GM23248 (cell line): ENCODE measurements around the gene RGS17. TPM values are rescaled to one million over a fixed set of nuclear protein-coding genes. Genes with fewer than 3 reads are reported as not detected.

Source experiments
- DNase-seq: peaks from one replicate; pipeline ENCODE4 v3.0.0-alpha.2; 2015
- H2AFZ ChIP-seq: fragments of 200-600 bp; sonication (generic); 2 replicates; pipeline ENCODE4 v1.6.1; 2016; ENCODE audit warnings: antibody characterized with exemption
- H3F3A ChIP-seq: fragments of 200-600 bp; sonication (generic); 2 replicates; pipeline ENCODE4 v1.6.1; 2016; ENCODE audit warnings: mild to moderate bottlenecking, antibody characterized with exemption, mixed run types; ENCODE audit not compliant: insufficient read depth
- H3K27ac ChIP-seq: fragments of 200-600 bp; sonication (generic); 2 replicates; pipeline ENCODE4 v1.5.1; 2016; ENCODE audit warnings: mild to moderate bottlenecking
- H3K27me3 ChIP-seq: fragments of 200-600 bp; sonication (generic); replicated peaks from 2 replicates; pipeline ENCODE4 v1.6.1; 2016; ENCODE audit warnings: mild to moderate bottlenecking; ENCODE audit not compliant: insufficient read depth
- H3K36me3 ChIP-seq: fragments of 200-600 bp; sonication (generic); 2 replicates; pipeline ENCODE4 v1.6.1; 2016; ENCODE audit warnings: low read depth, mild to moderate bottlenecking
- H3K4me1 ChIP-seq: fragments of 200-600 bp; sonication (generic); 2 replicates; pipeline ENCODE4 v1.6.1; 2016; ENCODE audit warnings: mild to moderate bottlenecking; ENCODE audit not compliant: insufficient read depth
- H3K4me2 ChIP-seq: fragments of 200-600 bp; sonication (generic); one replicate; pipeline ENCODE4 v1.6.1; 2016; ENCODE audit warnings: mild to moderate bottlenecking; ENCODE audit not compliant: unreplicated experiment
- H3K4me3 ChIP-seq: fragments of 200-600 bp; sonication (generic); 2 replicates; pipeline ENCODE4 v1.5.1; 2016; ENCODE audit warnings: mild to moderate bottlenecking
- H3K79me2 ChIP-seq: fragments of 200-600 bp; sonication (generic); 2 replicates; pipeline ENCODE4 v1.6.1; 2016; ENCODE audit warnings: mild to moderate bottlenecking; ENCODE audit not compliant: insufficient read depth
- H3K9ac ChIP-seq: fragments of 200-600 bp; sonication (generic); 2 replicates; pipeline ENCODE4 v1.6.1; 2016; ENCODE audit warnings: mild to moderate bottlenecking
- H3K9me2 ChIP-seq: fragments of 200-600 bp; sonication (generic); 2 replicates; pipeline ENCODE4 v1.6.1; 2016; ENCODE audit warnings: mixed run types, mild to moderate bottlenecking, moderate library complexity; ENCODE audit not compliant: insufficient read depth
- H3K9me3 ChIP-seq: fragments of 200-600 bp; sonication (generic); one replicate; pipeline ENCODE4 v1.6.1; 2017; ENCODE audit warnings: low read depth
- H4K20me1 ChIP-seq: fragments of 200-600 bp; sonication (generic); 2 replicates; pipeline ENCODE4 v1.6.0; 2016; ENCODE audit not compliant: insufficient read depth
- EZH2 ChIP-seq: fragments of 200-600 bp; sonication (generic); IDR thresholded peaks from 2 replicates; pipeline ENCODE4 v1.6.1; 2018; ENCODE audit warnings: antibody characterized with exemption, mild to moderate bottlenecking; ENCODE audit not compliant: insufficient read depth, poor library complexity, severe bottlenecking
- EZH2phosphoT487 ChIP-seq: fragments of 200-600 bp; sonication (generic); IDR thresholded peaks from 2 replicates; pipeline ENCODE4 v1.6.1; 2018; ENCODE audit warnings: antibody characterized with exemption, moderate library complexity, mild to moderate bottlenecking, low read depth; ENCODE audit not compliant: insufficient read depth
- WGBS, 2 experiments: methylation state at CpG; one replicate each; pipeline ENCODE4 v1.1.6; 2015 to 2017; ENCODE audit warnings: low lambda C conversion rate in 2 of 2, low coverage in 1 of 2; ENCODE audit errors: missing lambda C conversion rate in 2 of 2; 5-methylcytosine and 5-hydroxymethylcytosine counted together
- in situ Hi-C: fragments of 300-500 bp; cut with MboI; formaldehyde crosslinking; loops from 2 replicates; pipeline ENCODE4 v1.15.0; 2020
- polyA plus RNA-seq: library from polyadenylated mRNA; unstranded; fragments of >200 nt; fragmentation: Nextera tagmentation; extraction: Ambion mirVana; gene quantifications from 2 replicates; pipeline ENCODE4 v1.2.1, GENCODE V29; 2016
- total RNA-seq: library from RNA; depleted of rRNA; stranded (reverse); fragments of >200 nt; shearing (Covaris generic); gene quantifications from 2 replicates; pipeline ENCODE4 v1.2.3, GENCODE V29; 2014

Gene RGS17
- total and polyA plus RNA-seq, 2 experiments from 2014 or later, result 0.36 to 1.1 TPM

DNA sequence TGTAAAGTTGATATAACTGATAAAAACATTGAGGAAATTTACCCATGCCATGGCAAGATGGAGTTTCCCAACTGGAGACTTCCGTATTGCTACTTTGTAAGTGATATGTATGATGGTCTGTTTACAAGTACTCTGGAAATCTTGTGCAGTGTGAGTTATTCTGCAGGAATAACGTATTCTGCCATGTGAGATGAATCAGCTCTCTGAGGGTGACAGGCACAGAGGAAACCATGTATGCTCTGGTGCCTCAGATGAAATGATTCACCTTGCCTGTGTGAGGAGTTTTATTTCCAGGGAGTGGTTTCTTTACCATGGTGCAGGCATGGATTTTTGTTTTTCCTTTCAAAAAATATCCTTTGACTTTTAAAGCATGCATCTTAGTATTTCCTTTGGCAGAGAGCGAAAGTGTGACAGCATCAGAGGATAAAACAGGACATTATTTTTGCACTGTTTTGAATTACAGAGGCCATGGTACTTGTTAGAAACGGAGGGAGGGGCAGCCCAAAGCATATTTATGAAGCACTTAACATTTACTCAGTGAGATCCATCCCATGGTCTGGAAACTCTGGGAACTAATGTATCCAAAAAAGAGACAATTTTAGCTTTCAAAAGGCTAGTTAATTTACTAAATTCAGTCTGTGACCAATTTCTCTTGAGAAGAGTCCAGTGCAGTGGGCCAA lies 92.6 kb downstream of the RGS17 start:
- DNase-seq, result peak; percentile 84
- Histone ChIP-seq H3K27me3 (no peaks in the 10 kb centered on the region), H3K27ac (0 out of 2 replicates have a peak overlapping the region, but pooled peaks have one; percentile 8), H3K9me3 (no peaks in the 10 kb centered on the region), H3K4me1 (peaks cover 11% of the 10 kb centered on the region), H3K79me2 (no peaks in the 10 kb centered on the region), H3K36me3 (no peaks in the 10 kb centered on the region), H2AFZ (peak overlapping the region; percentile 48), H3F3A (0 out of 2 replicates have a peak, but pooled peaks cover 5% of the 10 kb centered on the region), H3K9ac (no peak overlapping the region), H3K4me3 (no peak overlapping the region), H3K4me2 (peak overlapping the region; percentile 19), H4K20me1 (no peaks in the 10 kb centered on the region), H3K9me2 (no peaks in the 10 kb centered on the region)
- TF ChIP-seq EZH2phosphoT487 (no peak), EZH2 (no peak)
- WGBS, 2 experiments, result 5 to 16% methylated on average over 4 of the region's 4 CpGs
- in situ Hi-C loops, result loop anchor here (10.0 to 25.0 kb wide), 2 partner anchors 476 to 899 kb away; no protein-coding TSS in a partner anchor

DNA sequence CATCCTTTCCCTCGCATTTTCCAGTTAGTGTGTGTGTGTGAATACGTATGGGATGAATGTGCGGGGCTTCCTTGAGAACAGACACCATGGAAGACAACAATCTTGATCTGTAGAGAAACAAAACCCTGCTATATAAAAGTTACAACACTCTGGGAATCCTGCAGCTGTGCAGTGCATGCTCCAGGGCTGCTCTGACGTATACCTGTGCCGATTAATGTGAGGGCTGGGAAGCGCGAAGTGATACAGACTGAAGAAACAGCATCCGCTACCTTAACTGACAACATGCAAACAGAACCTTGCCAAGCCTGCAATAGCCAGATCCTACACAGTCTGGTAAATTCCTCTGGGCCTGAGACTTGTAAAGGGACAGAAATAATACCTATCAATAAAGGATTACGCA lies 96.9 kb downstream of the RGS17 start:
- no peak for TF ChIP-seq EZH2phosphoT487
- no peak for TF ChIP-seq EZH2
- no peak overlapping the region for H3K4me3 ChIP-seq
- 0 out of 2 replicates have a peak, but pooled peaks cover 17% of the 10 kb centered on the region for H3F3A ChIP-seq
- peaks cover 21% of the 10 kb centered on the region for H3K4me1 ChIP-seq
- H3K9ac ChIP-seq, result no peak overlapping the region
- WGBS, 2 experiments, result 97 to 98% methylated on average over 9 of the region's 9 CpGs
- DNase-seq, result no peak
- H3K4me2 ChIP-seq, result no peak overlapping the region
- H3K27me3 ChIP-seq, result no peaks in the 10 kb centered on the region
- H2AFZ ChIP-seq, result no peak overlapping the region
- no peak overlapping the region for H3K27ac ChIP-seq
- H4K20me1 ChIP-seq, result no peaks in the 10 kb centered on the region
- no peaks in the 10 kb centered on the region for H3K79me2 ChIP-seq
- no peaks in the 10 kb centered on the region for H3K36me3 ChIP-seq
- in situ Hi-C loops, result loop anchor here (10.0 to 25.0 kb wide), 2 partner anchors 481 to 903 kb away; no protein-coding TSS in a partner anchor
- no peaks in the 10 kb centered on the region for H3K9me2 ChIP-seq
- no peaks in the 10 kb centered on the region for H3K9me3 ChIP-seq

GRCh38 chr6:153032255-153032882 lies 98.7 kb downstream of the RGS17 start:
- H3K4me3 ChIP-seq, result no peak overlapping the region
- no peaks in the 10 kb centered on the region for H3K9me3 ChIP-seq
- in situ Hi-C loops, result loop anchor here (10.0 to 25.0 kb wide), 2 partner anchors 482 to 905 kb away; no protein-coding TSS in a partner anchor
- no peak overlapping the region for H3K9ac ChIP-seq
- H2AFZ ChIP-seq, result peak overlapping the region; percentile 37; the same call in 1 of the 2 replicates
- WGBS, 2 experiments, result 50 to 55% methylated on average over 9 of the region's 9 CpGs
- H3K9me2 ChIP-seq, result no peaks in the 10 kb centered on the region
- no peaks in the 10 kb centered on the region for H3K36me3 ChIP-seq
- no peaks in the 10 kb centered on the region for H3K27me3 ChIP-seq
- H3K27ac ChIP-seq, result no peak overlapping the region
- H3K79me2 ChIP-seq, result no peaks in the 10 kb centered on the region
- 0 out of 2 replicates have a peak, but pooled peaks cover 12% of the 10 kb centered on the region for H3F3A ChIP-seq
- no peak for TF ChIP-seq EZH2
- no peak for TF ChIP-seq EZH2phosphoT487
- peaks cover 10% of the 10 kb centered on the region for H3K4me1 ChIP-seq
- H4K20me1 ChIP-seq, result no peaks in the 10 kb centered on the region
- peak overlapping the region; percentile 54 for H3K4me2 ChIP-seq
- peak; percentile 75 for DNase-seq

DNA sequence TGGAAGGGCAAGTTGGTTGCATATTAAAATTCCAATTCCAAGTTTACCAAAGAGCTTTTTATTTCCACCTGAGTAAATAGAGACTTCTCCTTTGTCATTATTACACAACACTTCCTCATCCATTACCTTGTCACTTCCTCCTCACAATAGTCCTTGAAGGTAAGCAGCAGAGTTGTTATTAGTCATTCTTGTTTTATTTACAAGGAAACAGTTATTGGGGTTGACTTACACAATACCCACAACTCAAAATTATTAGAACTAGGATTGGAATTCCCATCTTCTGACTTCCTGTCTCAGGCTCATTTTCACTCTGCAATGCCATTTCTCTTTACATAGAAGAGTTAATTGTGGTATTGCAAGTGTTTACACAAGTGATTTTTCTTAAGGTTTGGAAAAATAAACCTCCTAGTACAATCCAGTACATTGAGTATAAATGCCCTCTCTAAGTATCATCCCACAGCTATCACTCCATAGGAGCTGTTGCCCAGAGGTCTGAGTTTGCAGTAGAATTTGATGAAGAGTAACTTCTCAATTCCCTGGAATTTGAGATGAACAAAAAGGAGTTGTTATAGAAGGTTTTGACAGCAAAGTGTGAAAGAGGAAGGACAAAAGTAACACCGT lies 99.6 kb downstream of the RGS17 start:
- peak; percentile 15 for DNase-seq
- Histone ChIP-seq H3K9me3 (no peaks in the 10 kb centered on the region), H3F3A (0 out of 2 replicates have a peak, but pooled peaks cover 12% of the 10 kb centered on the region), H3K27me3 (no peaks in the 10 kb centered on the region), H3K4me3 (no peak overlapping the region), H3K27ac (0 out of 2 replicates have a peak overlapping the region, but pooled peaks have one; percentile 11), H3K9me2 (no peaks in the 10 kb centered on the region), H3K4me2 (no peak overlapping the region), H2AFZ (0 out of 2 replicates have a peak overlapping the region, but pooled peaks have one; percentile 37), H3K9ac (no peak overlapping the region), H4K20me1 (no peaks in the 10 kb centered on the region), H3K36me3 (no peaks in the 10 kb centered on the region), H3K79me2 (no peaks in the 10 kb centered on the region), H3K4me1 (peaks cover 10% of the 10 kb centered on the region)
- in situ Hi-C loops, result loop anchor here (10.0 to 25.0 kb wide), 2 partner anchors 483 to 906 kb away; no protein-coding TSS in a partner anchor
- whole genome bisulfite sequencing, 2 experiments, result 40 to 43% methylated on average over 1 of the region's 1 CpG
- TF ChIP-seq EZH2, result no peak
- TF ChIP-seq EZH2phosphoT487, result no peak
